ENCODE data around the gene SERPINA3.
"Not testable (repeated sequence)": the region's sequence is repeated elsewhere in the genome, so short reads cannot be mapped to it uniquely, and the experiment has no call there.

Gene SERPINA3

GRCh38 chr14:94631050-94631449, 18.9 kb downstream of the SERPINA3 start:
- DNase-seq (ENCODE audit: insufficient read length, low spot score): no peak
- no peak for FAIRE-seq

DNA sequence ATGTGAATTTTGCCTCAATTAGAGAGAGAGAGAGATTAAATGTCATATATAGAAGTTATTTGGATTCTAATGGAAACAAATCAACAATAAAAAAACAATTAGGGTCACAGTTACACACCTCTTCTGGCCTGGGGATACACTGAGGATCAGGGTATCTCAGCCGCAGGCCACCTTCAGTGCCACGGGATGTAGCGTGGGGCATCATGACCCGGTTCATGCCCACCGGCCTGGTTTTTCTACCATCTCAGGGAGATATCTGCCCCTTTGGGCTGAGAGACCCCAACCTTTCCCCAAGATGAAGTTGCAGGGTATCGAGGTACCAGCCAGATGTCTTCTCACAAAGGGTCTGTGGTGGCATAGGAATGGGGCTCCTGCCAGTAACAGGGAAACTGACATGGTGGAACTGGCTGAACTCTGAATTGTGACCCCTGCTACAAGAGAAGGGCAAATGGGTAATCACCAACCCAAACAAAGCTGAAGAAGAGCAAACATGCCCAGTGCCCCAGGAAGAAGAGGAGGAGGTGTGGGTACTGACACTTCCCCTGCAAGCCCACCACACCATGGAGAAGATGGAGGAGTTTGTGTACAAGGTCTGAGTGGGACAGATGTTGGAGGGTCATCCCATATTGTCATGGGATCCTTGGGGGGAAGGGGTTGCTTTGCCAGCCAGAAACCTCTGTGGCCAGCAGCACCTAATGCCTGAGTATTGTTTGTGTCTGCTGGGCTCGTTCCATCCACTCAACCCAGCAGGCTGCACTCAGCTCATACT, 19.5 kb downstream of the SERPINA3 start:
- no peak for DNase-seq (ENCODE audit: insufficient read length, low spot score)

GRCh38 chr14:94632305-94632590, 20.1 kb downstream of the SERPINA3 start:
- FAIRE-seq: peak; percentile 4
- DNase-seq (ENCODE audit: insufficient read length, low spot score): no peak

More for the DNA sequence above, 19.5 kb downstream of the SERPINA3 start:
- no peak for FAIRE-seq

GRCh38 chr14:94633121-94633520, 20.9 kb downstream of the SERPINA3 start:
- FAIRE-seq (no peak), DNase-seq (ENCODE audit: insufficient read length, low spot score) (no peak)

DNA sequence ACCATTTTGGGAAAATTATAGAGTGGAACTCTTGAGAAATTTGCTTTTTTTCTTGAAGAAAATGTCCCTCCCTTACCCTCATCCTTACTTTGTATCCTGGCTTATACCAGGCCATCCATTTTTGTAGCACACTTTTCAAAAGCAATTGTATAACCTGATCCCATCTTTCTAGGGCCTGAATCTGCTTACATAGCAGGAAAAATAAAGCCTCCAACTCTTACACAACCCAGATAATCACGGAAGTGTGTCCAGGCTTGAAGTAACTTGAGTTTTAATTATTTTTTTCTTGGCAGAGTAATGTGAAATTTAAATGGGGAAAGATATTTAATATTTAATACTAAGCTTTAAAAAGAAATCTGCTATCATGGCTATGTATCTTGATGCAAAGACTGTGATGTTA, 23.0 kb downstream of the SERPINA3 start:
- DNase-seq (ENCODE audit: insufficient read length, low spot score) (no peak), FAIRE-seq (no peak)

- DNase-seq (ENCODE audit: insufficient read length, low spot score) (no peak), FAIRE-seq (no peak)
These were observed 24.7 kb downstream of the SERPINA3 start for GRCh38 chr14:94636744-94637412.

GRCh38 chr14:94637814-94638213, 25.6 kb downstream of the SERPINA3 start:
- FAIRE-seq; DNase-seq (ENCODE audit: insufficient read length, low spot score): not testable (repeated sequence)

- no peak for FAIRE-seq
- no peak for DNase-seq (ENCODE audit: insufficient read length, low spot score)
These were observed 26.1 kb downstream of the SERPINA3 start for GRCh38 chr14:94638339-94638738.

DNA sequence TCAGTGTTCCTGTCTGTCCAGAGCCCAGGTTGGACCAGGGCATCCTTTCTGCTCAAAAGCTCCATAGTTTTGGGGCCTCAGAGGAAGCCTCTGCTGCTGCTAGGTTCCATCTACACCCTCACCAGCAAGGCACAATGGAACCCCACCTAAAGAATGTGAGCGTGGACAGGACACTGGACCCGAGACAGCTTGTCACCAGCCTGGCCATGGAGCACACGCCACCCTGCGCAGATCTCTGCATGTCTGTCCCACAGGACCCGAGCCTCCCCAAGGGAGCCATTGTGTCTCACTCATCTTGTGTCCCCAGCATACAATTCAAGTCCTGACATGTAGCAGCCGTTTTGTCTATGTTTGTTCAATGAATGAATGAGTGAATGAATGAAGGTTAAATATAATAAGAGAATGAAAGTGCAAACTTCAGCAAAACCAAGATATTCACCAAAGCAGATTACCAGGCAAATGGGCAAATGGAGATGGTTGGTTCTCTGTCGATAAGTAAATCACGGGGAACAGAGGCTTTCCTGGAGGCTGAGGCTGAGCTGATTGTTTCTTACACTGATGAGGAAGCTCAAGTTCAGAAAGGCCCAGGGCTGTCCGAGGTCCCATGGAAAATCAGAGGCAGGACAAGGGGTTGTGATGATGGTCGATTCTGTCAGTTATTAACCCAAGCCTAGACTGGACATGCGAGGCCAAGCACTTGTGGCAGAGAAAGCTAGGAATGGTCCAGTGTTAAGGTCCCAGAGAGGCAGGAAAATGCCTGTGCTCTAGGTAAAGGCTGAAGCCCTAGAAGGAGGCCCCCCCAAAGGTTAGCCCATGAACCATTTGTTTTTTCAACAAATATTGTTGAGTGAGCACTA, 27.0 kb downstream of the SERPINA3 start:
- no peak for FAIRE-seq
- DNase-seq (ENCODE audit: insufficient read length, low spot score): no peak

DNA sequence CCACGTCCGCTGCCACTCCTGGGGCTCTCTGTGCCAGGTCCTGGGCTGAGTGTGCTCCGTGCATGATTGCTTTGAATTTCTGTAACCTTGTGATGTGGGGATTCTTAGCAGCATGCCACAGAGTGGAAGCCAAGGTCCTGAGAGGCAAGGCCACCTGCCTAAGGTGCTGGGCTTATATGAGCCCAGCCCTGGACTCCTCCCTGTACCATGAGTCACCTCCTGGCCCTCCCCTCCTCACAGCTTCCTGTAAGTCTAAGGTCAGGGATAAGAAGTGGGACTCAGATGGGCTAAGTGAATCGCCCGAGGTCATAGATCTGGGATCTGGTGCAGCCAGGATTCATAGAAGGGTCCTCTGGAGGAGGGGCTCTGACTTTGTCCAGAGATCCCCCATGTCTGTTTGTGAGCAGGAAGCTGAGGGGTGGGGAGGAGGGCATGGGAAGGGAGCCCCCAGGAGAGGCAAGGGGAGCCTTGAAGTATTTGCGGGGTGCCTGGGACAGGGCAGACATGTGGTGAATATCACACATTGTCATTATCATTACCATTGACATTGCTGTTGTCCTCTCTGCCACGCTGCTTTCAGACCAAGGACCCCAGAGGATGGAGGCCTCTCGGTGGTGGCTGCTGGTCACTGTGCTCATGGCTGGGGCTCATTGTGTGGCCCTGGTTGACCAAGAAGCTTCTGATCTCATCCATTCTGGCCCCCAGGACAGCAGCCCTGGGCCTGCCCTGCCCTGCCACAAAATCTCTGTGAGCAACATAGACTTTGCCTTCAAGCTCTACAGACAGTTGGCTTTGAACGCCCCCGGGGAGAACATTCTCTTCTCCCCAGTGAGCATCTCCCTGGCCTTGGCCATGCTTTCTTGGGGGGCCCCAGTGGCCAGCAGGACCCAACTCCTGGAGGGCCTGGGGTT, 28.8 kb downstream of the SERPINA3 start:
- DNase-seq (ENCODE audit: insufficient read length, low spot score) (no peak), FAIRE-seq (no peak)

GRCh38 chr14:94641632-94641955, 29.4 kb downstream of the SERPINA3 start:
- no peak for FAIRE-seq
- DNase-seq (ENCODE audit: insufficient read length, low spot score): no peak

- no peak for FAIRE-seq
These were observed 31.3 kb downstream of the SERPINA3 start for GRCh38 chr14:94643316-94644101.

GRCh38 chr14:94644102-94644535, 31.9 kb downstream of the SERPINA3 start:
- no peak for FAIRE-seq

More at GRCh38 chr14:94643316-94644101, 31.3 kb downstream of the SERPINA3 start:
- DNase-seq (ENCODE audit: insufficient read length, low spot score): no peak

DNA sequence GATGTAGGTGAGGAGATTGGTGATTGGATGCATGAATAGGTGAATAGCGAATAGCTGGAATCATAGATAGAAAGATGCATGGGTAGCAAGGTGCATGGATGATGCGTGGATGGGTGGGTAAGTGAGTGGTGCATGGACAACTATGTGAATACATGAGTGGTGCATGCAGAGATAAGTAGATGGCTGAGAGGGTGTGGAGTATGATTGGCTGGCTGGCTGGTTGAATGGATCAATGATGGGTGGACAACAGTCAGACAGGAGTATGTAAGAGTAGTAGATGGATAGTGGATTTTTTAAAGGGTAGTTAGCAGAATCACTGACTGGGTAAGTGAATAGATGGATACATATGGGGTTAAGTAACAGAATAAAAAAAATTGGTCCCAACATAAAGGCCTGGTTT, 33.9 kb downstream of the SERPINA3 start:
- FAIRE-seq (no peak), DNase-seq (ENCODE audit: insufficient read length, low spot score) (no peak)

More at GRCh38 chr14:94644102-94644535, 31.9 kb downstream of the SERPINA3 start:
- no peak for DNase-seq (ENCODE audit: insufficient read length, low spot score)

- FAIRE-seq (no peak), DNase-seq (ENCODE audit: insufficient read length, low spot score) (no peak)
These were observed 34.3 kb downstream of the SERPINA3 start for GRCh38 chr14:94646481-94646880.

DNA sequence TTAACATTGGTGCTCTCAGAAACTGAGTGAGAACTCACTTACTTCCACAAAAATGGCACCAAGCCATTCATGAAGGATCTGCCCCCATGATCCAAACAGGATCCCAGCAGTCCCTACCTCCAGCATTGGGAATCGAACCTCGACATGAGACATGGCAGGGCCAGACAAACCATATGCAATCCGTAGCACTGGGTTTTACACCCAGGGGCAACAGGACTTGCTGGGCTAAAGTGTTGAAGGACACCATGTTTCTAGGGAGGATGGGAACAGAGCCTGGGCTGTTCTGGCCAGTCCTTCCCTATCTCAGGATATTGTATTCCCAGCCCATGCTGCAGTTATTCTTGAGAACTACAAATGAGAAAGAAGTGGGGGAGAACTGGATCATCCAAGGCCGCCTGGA, 36.6 kb downstream of the SERPINA3 start:
- DNase-seq (ENCODE audit: insufficient read length, low spot score): no peak
- no peak for FAIRE-seq

GRCh38 chr14:94649543-94650443, 37.6 kb downstream of the SERPINA3 start:
- FAIRE-seq: no peak
- no peak for DNase-seq (ENCODE audit: insufficient read length, low spot score)

- DNase-seq (ENCODE audit: insufficient read length, low spot score) (no peak), FAIRE-seq (no peak)
These were observed 38.2 kb downstream of the SERPINA3 start for GRCh38 chr14:94650444-94650775.

Measured in HTR-8/SVneo (cell line).